Vagina (tissue), 2 donors: Measurements from ENCODE around the gene ITGBL1.

Source experiments
- POLR2A ChIP-seq, 2 donors: fragments of 450-650 bp; IDR thresholded peaks; one replicate each; pipeline ENCODE4 v1.6.1; 2017; ENCODE audit warnings: antibody characterized with exemption in 2 of 2, mild to moderate bottlenecking in 2 of 2, moderate library complexity in 2 of 2
- TF ChIP-seq, protein P1 (sequence below), 3 experiments: fragments of 450-650 bp in 2 of 3; fragments of 200-600 bp in 1 of 3; sonication (generic) in 1 of 3; IDR thresholded peaks; one replicate each; pipeline ENCODE4 v1.5.1; 2017 to 2019; ENCODE audit warnings: antibody characterized with exemption in 3 of 3, mild to moderate bottlenecking in 2 of 3, moderate library complexity in 2 of 3

DNA sequence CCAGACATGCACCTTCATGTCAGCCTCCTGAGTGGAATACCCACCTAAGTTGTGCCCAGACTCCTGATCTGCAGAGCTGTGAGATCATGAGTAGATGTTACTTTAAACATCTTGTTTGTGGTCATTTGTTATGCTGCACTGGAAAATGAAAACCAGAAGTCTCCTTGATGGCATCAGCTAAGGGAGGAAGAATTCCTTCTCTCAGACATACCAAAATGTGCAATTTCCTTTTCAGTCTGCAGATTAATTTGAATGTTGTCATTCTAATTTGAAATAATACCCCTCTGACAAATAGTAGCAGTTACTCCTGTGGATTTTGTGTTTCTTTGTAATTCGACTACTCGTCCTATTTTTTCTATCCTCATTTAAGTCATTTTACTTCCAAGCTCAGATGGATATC is 59.3 kb downstream of the ITGBL1 start:
- TF ChIP-seq, protein P1, sequence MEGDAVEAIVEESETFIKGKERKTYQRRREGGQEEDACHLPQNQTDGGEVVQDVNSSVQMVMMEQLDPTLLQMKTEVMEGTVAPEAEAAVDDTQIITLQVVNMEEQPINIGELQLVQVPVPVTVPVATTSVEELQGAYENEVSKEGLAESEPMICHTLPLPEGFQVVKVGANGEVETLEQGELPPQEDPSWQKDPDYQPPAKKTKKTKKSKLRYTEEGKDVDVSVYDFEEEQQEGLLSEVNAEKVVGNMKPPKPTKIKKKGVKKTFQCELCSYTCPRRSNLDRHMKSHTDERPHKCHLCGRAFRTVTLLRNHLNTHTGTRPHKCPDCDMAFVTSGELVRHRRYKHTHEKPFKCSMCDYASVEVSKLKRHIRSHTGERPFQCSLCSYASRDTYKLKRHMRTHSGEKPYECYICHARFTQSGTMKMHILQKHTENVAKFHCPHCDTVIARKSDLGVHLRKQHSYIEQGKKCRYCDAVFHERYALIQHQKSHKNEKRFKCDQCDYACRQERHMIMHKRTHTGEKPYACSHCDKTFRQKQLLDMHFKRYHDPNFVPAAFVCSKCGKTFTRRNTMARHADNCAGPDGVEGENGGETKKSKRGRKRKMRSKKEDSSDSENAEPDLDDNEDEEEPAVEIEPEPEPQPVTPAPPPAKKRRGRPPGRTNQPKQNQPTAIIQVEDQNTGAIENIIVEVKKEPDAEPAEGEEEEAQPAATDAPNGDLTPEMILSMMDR (IDR thresholded peaks at IDR 0.05), result no peak
- TF ChIP-seq POLR2A (IDR thresholded peaks at IDR 0.05), result no peak
